GM12878 (cell line): ENCODE measurements around the gene RHEB. TPM values are rescaled to one million over a fixed set of nuclear protein-coding genes. Genes with fewer than 3 reads are reported as not detected.
A peak's percentile ranks its signal among the peaks of the same experiment; 100 is the strongest.

Experiments used
- ATAC-seq: fragments of 200-7000 bp; cut with Tn5 transposase; 3 replicates; pipeline ENCODE4 v1.9.1; 2020; ENCODE audit warnings: mild to moderate bottlenecking, moderate library complexity
- BruUV-seq: library from RNA; stranded (reverse); fragments of 400-500 nt; replicated peaks from 2 replicates; lab custom pipeline; 2021; lab: Mats Ljungman, UMichigan
- CTCF ChIA-PET: fragments of 300-600 bp; sonication (Branson Sonifier 250); formaldehyde crosslinking; extraction: SDS; loops from one replicate; lab custom pipeline; 2021; ENCODE audit warnings: inconsistent platforms; lab: Yijun Ruan, JAX
- POLR2A ChIA-PET: fragments of 350-600 bp; formaldehyde crosslinking; extraction: SDS; loops from one replicate; lab custom pipeline; 2021; ENCODE audit warnings: inconsistent platforms; lab: Charles Lee
- RAD21 ChIA-PET: fragments of 300-600 bp; sonication (Branson Sonifier 250); formaldehyde crosslinking; loops from one replicate; lab custom pipeline; 2023; ENCODE audit warnings: antibody characterized with exemption; ENCODE audit not compliant: unreplicated experiment; lab: Charles Lee
- SMC1A ChIA-PET: fragments of 300-600 bp; sonication (Branson Sonifier 250); formaldehyde crosslinking; loops from one replicate; lab custom pipeline; 2023; ENCODE audit not compliant: unreplicated experiment, uncharacterized antibody; lab: Charles Lee
- DNase-seq: peaks from one replicate; pipeline ENCODE4 v3.0.0-alpha.2; 2011; ENCODE audit warnings: low read depth, low spot score
- FAIRE-seq: peaks from 3 replicates; lab custom pipeline; 2011; peaks lifted over from hg19 to GRCh38; lab: Jason Lieb, UNC
- H2AFZ ChIP-seq: 2 replicates; pipeline ENCODE4 v1.6.0; 2011; ENCODE audit warnings: low read depth, low read length, control low read depth; ENCODE audit not compliant: control insufficient read depth
- H3K27ac ChIP-seq: 2 replicates; pipeline ENCODE4 v1.5.1; 2011; ENCODE audit warnings: control low read depth; ENCODE audit not compliant: control insufficient read depth, insufficient read depth
- H3K27me3 ChIP-seq, 2 experiments: replicated peaks in 1 of 2; 2 replicates each; pipeline versions ENCODE4 v1.6.0 to v1.6.1; 2011; ENCODE audit warnings: low read length in 1 of 2; ENCODE audit not compliant: control insufficient read depth in 2 of 2, insufficient read depth in 2 of 2
- H3K36me3 ChIP-seq, 2 experiments: 2 replicates each; pipeline ENCODE4 v1.5.1; 2011; ENCODE audit warnings: low read length in 1 of 2; ENCODE audit not compliant: control insufficient read depth in 2 of 2, insufficient read depth in 2 of 2
- H3K4me1 ChIP-seq: 2 replicates; pipeline ENCODE4 v1.6.1; 2011; ENCODE audit warnings: mild to moderate bottlenecking, low read length, moderate library complexity, mixed read lengths; ENCODE audit not compliant: control insufficient read depth, insufficient read depth
- H3K4me2 ChIP-seq: 2 replicates; pipeline ENCODE4 v1.6.0; 2011; ENCODE audit warnings: control low read depth; ENCODE audit not compliant: control insufficient read depth, insufficient read depth
- H3K4me3 ChIP-seq: fragments of 200-600 bp; sonication (generic); 2 replicates; pipeline ENCODE4 v1.5.1; 2016
- H3K79me2 ChIP-seq: 2 replicates; pipeline ENCODE4 v1.6.0; 2011; ENCODE audit warnings: low read length; ENCODE audit not compliant: control insufficient read depth, insufficient read depth
- H3K9ac ChIP-seq: 2 replicates; pipeline ENCODE4 v1.8.0; 2011; ENCODE audit warnings: low read length, control low read depth, mixed read lengths; ENCODE audit not compliant: control insufficient read depth, insufficient read depth
- H3K9me3 ChIP-seq: replicated peaks from 3 replicates; pipeline ENCODE4 v1.5.1; 2011; ENCODE audit warnings: mild to moderate bottlenecking, low read length; ENCODE audit not compliant: control insufficient read depth, insufficient read depth
- H4K20me1 ChIP-seq: 2 replicates; pipeline ENCODE4 v1.6.0; 2011; ENCODE audit not compliant: control insufficient read depth, insufficient read depth
- CHD2 ChIP-seq: IDR thresholded peaks from 2 replicates; pipeline ENCODE4 v1.6.1; 2011; ENCODE audit warnings: low read depth, low read length, improper control_type of control experiment, borderline replicate concordance
- CHD4 ChIP-seq: fragments of 200-600 bp; sonication (generic); IDR thresholded peaks from 2 replicates; pipeline ENCODE4 v1.6.1; 2016; ENCODE audit warnings: mild to moderate bottlenecking
- CREB1 ChIP-seq: IDR thresholded peaks from 2 replicates; pipeline ENCODE4 v1.6.1; 2012; ENCODE audit warnings: low read depth, mild to moderate bottlenecking, inconsistent platforms
- MEF2A ChIP-seq: IDR thresholded peaks from 2 replicates; pipeline ENCODE4 v1.6.1; 2011; ENCODE audit warnings: low read depth, mild to moderate bottlenecking, low read length, moderate library complexity; ENCODE audit not compliant: insufficient read depth
- MYB ChIP-seq: fragments of 150-350 bp; IDR thresholded peaks from 2 replicates; pipeline ENCODE4 v1.6.1; 2014; ENCODE audit warnings: mild to moderate bottlenecking, low read depth, low read length, borderline replicate concordance
- POLR2AphosphoS5 ChIP-seq: IDR thresholded peaks from 2 replicates; pipeline ENCODE4 v1.6.1; 2011; ENCODE audit warnings: mild to moderate bottlenecking, low read length, inconsistent platforms
- RCOR1 ChIP-seq: conservative IDR thresholded peaks from 2 replicates; pipeline ENCODE4 v1.6.1; 2012; ENCODE audit warnings: low read depth, low read length, improper control_type of control experiment
- RELA ChIP-seq: fragments of 450-650 bp; IDR thresholded peaks from 2 replicates; pipeline ENCODE4 v1.8.0; 2014; ENCODE audit warnings: borderline replicate concordance; ENCODE audit not compliant: partially characterized antibody
- SREBF2 ChIP-seq: IDR thresholded peaks from 2 replicates; pipeline ENCODE4 v1.6.1; 2012; ENCODE audit warnings: mild to moderate bottlenecking, low read length
- STAT1 ChIP-seq: fragments of 450-650 bp; conservative IDR thresholded peaks from 2 replicates; pipeline ENCODE4 v1.6.1; 2014; ENCODE audit warnings: antibody characterized with exemption, mild to moderate bottlenecking
- TCF12 ChIP-seq: IDR thresholded peaks from 2 replicates; pipeline ENCODE4 v1.6.1; 2011; ENCODE audit warnings: low read depth, mild to moderate bottlenecking, low read length
- in situ Hi-C: fragments of 300-500 bp; cut with MboI; formaldehyde crosslinking; loops from 9 replicates; pipeline ENCODE4 v1.14.3; 2018; ENCODE audit warnings: mixed read lengths
- intact Hi-C: fragments of 100-400 bp; cut with micrococcal nuclease; formaldehyde crosslinking; loops from one replicate; pipeline ENCODE4 v1.14.2; 2022; ENCODE audit not compliant: unreplicated experiment
- polyA plus RNA-seq, 11 experiments: library from polyadenylated mRNA; depleted of rRNA in 4 of 11; unstranded in 6 of 11; stranded (reverse) in 5 of 11; fragments of >200 nt; fragmentation: Nextera tagmentation in 4 of 11; fragmentation: Illumina TruSeq in 1 of 11; extraction: Ambion mirVana in 4 of 11; extraction: Trizol in 1 of 11; gene quantifications; 1 replicate in 1 of 11; 2 replicates in 10 of 11; pipeline versions ENCODE4 v1.2.1 to v1.2.3, GENCODE V29; 2011 to 2016; ENCODE audit warnings: inconsistent platforms in 2 of 11, missing spikeins in 2 of 11, low read depth in 1 of 11
- total RNA-seq, 4 experiments: library from RNA; depleted of rRNA in 3 of 4; stranded (reverse); fragments of >200 nt in 3 of 4; fragmentation: Illumina TruSeq in 1 of 4; extraction: Trizol in 1 of 4; gene quantifications; 2 replicates each; pipeline versions ENCODE4 v1.2.1 to v1.2.3, GENCODE V29; 2013 to 2021
- TF ChIP-seq, protein P1 (sequence below): IDR thresholded peaks from 2 replicates; pipeline ENCODE4 v1.6.1; 2011; ENCODE audit warnings: borderline replicate concordance, low read depth, mild to moderate bottlenecking, moderate library complexity, low read length; ENCODE audit not compliant: insufficient read depth, poor library complexity, severe bottlenecking
- TF ChIP-seq, protein P2 (sequence below): IDR thresholded peaks from 2 replicates; pipeline ENCODE4 v1.6.1; 2011; ENCODE audit warnings: low read depth, low read length, improper control_type of control experiment, borderline replicate concordance

RHEB gene
- total and polyA plus RNA-seq, 10 of the 15 experiments (the other 5 are each of a cell fraction or from before 2014, with no cell fraction given) = 6.2 to 67.8 (median 38.0) TPM

DNA sequence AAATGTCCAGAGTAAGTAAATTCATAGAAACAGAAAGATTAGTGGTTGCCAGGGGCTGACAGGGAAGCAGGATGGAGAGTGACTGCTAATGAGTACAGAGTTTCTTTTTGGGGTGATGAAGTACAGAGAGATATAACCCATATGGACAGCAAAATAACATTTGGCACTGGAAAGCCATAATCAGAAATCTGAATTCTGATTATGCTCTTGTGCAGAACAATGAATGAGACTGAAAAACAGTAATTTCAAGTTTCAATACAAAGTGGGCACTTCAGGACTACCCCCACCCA, 4.5 kb downstream of the RHEB start:
- FAIRE-seq (no peak), DNase-seq (no peak), ATAC-seq (no peak)
- in situ Hi-C loops = no loop called here
- Histone ChIP-seq H3K4me2 (peak overlapping the region; percentile 53), H3K4me3 (no peak overlapping the region), H3K27me3 (no peaks in the 10 kb centered on the region), H3K36me3 (no peaks in the 10 kb centered on the region), H3K4me1 (peaks cover 5% of the 10 kb centered on the region), H3K9ac (no peak overlapping the region), H2AFZ (no peak overlapping the region), H3K27ac (no peak overlapping the region), H4K20me1 (peaks cover 8% of the 10 kb centered on the region), H3K9me3 (peaks cover 5% of the 10 kb centered on the region; the same call in 2 of the 3 replicates), H3K79me2 (peaks cover 89% of the 10 kb centered on the region)
- CTCF ChIA-PET = interaction anchor here (1.0 to 2.9 kb wide), 4 partner anchors 7 to 116 kb away, joined by 3 to 12 read pairs (median 4); no protein-coding TSS in a partner anchor
- POLR2A ChIA-PET = interaction anchor here (1.0 to 1.1 kb wide), 2 partner anchors 10 to 117 kb away, joined by 3 read pairs; no protein-coding TSS in a partner anchor
- SMC1A ChIA-PET = interaction anchor here (0.7 to 4.0 kb wide), 7 partner anchors 10 to 166 kb away, joined by 3 to 27 read pairs (median 6); no protein-coding TSS in a partner anchor
- TF ChIP-seq TCF12 (no peak), MYB (no peak), STAT1 (no peak), CREB1 (no peak), CHD2 (no peak), RELA (no peak), RCOR1 (no peak), POLR2AphosphoS5 (no peak), SREBF2 (no peak), CHD4 (no peak), MEF2A (no peak)
- TF ChIP-seq, protein P1, sequence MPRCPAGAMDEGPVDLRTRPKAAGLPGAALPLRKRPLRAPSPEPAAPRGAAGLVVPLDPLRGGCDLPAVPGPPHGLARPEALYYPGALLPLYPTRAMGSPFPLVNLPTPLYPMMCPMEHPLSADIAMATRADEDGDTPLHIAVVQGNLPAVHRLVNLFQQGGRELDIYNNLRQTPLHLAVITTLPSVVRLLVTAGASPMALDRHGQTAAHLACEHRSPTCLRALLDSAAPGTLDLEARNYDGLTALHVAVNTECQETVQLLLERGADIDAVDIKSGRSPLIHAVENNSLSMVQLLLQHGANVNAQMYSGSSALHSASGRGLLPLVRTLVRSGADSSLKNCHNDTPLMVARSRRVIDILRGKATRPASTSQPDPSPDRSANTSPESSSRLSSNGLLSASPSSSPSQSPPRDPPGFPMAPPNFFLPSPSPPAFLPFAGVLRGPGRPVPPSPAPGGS = no peak
- TF ChIP-seq, protein P2, sequence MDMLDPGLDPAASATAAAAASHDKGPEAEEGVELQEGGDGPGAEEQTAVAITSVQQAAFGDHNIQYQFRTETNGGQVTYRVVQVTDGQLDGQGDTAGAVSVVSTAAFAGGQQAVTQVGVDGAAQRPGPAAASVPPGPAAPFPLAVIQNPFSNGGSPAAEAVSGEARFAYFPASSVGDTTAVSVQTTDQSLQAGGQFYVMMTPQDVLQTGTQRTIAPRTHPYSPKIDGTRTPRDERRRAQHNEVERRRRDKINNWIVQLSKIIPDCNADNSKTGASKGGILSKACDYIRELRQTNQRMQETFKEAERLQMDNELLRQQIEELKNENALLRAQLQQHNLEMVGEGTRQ = no peak
- BruUV-seq = no TSS peak
- intact Hi-C loops = loop anchor here (5.0 kb wide), 1 partner anchor 173 kb away; the partner anchor contains the start of gene NUB1
- RAD21 ChIA-PET = interaction anchor here (0.6 to 3.2 kb wide), 4 partner anchors 42 to 116 kb away, joined by 3 to 16 read pairs (median 3); no protein-coding TSS in a partner anchor
